GM23338 (cell line): Measurements from ENCODE around the gene ERVK3-1.

Experiments
- CREB1 ChIP-seq: fragments of 250-450 bp; sonication (Bioruptor Pico); IDR thresholded peaks from 2 replicates; pipeline ENCODE4 v1.5.0; 2020; ENCODE audit warnings: low read depth, mild to moderate bottlenecking, moderate library complexity
- ETS1 ChIP-seq: IDR thresholded peaks from 2 replicates; pipeline ENCODE4 v1.6.1; 2016; ENCODE audit warnings: antibody characterized with exemption
- EZH2 ChIP-seq: fragments of 200-600 bp; sonication (generic); IDR thresholded peaks from one replicate; pipeline ENCODE4 v1.8.0; 2017; ENCODE audit warnings: antibody characterized with exemption, mild to moderate bottlenecking, low read depth; ENCODE audit not compliant: unreplicated experiment
- EZH2phosphoT487 ChIP-seq: fragments of 200-600 bp; sonication (generic); IDR thresholded peaks from one replicate; pipeline ENCODE4 v1.8.1; 2018; ENCODE audit warnings: antibody characterized with exemption; ENCODE audit not compliant: unreplicated experiment
- JUNB ChIP-seq: IDR thresholded peaks from one replicate; pipeline ENCODE4 v1.6.1; 2016; ENCODE audit warnings: antibody characterized with exemption; ENCODE audit not compliant: unreplicated experiment
- NANOG ChIP-seq: IDR thresholded peaks from 2 replicates; pipeline ENCODE4 v1.6.1; 2016; ENCODE audit warnings: antibody characterized with exemption, borderline replicate concordance
- POLR2AphosphoS5 ChIP-seq: IDR thresholded peaks from 2 replicates; pipeline ENCODE4 v1.6.1; 2016; ENCODE audit warnings: antibody characterized with exemption, low read depth
- REST ChIP-seq: IDR thresholded peaks from one replicate; pipeline ENCODE4 v1.6.1; 2018; ENCODE audit warnings: antibody characterized with exemption; ENCODE audit not compliant: unreplicated experiment
- STAT1 ChIP-seq: IDR thresholded peaks from one replicate; pipeline ENCODE4 v1.6.1; 2016; ENCODE audit warnings: antibody characterized with exemption; ENCODE audit not compliant: unreplicated experiment
- ZNF114 ChIP-seq: fragments of 250-450 bp; sonication (Bioruptor Pico); IDR thresholded peaks from 2 replicates; pipeline ENCODE4 v1.5.0; 2020; ENCODE audit warnings: mild to moderate bottlenecking, moderate library complexity
- TF ChIP-seq, protein P1 (sequence below), 2 experiments: fragments of 200-600 bp in 1 of 2; sonication (generic) in 1 of 2; conservative IDR thresholded peaks; 2 replicates each; pipeline versions ENCODE4 v1.5.1 to v1.6.1; 2016 to 2017; ENCODE audit warnings: antibody characterized with exemption in 2 of 2, low read depth in 2 of 2, mild to moderate bottlenecking in 2 of 2, moderate library complexity in 1 of 2
- TF ChIP-seq, protein P2 (sequence below): fragments of 250-450 bp; sonication (Bioruptor Pico); IDR thresholded peaks from 2 replicates; pipeline ENCODE4 v1.5.0; 2020; ENCODE audit warnings: mild to moderate bottlenecking, moderate library complexity

- TF ChIP-seq, protein P1, sequence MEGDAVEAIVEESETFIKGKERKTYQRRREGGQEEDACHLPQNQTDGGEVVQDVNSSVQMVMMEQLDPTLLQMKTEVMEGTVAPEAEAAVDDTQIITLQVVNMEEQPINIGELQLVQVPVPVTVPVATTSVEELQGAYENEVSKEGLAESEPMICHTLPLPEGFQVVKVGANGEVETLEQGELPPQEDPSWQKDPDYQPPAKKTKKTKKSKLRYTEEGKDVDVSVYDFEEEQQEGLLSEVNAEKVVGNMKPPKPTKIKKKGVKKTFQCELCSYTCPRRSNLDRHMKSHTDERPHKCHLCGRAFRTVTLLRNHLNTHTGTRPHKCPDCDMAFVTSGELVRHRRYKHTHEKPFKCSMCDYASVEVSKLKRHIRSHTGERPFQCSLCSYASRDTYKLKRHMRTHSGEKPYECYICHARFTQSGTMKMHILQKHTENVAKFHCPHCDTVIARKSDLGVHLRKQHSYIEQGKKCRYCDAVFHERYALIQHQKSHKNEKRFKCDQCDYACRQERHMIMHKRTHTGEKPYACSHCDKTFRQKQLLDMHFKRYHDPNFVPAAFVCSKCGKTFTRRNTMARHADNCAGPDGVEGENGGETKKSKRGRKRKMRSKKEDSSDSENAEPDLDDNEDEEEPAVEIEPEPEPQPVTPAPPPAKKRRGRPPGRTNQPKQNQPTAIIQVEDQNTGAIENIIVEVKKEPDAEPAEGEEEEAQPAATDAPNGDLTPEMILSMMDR (conservative IDR thresholded peaks at IDR 0.05; ENCODE audit: low read depth in 2 of 2), result no peak; a peak in 1 of 4 replicates
- no peak for TF ChIP-seq EZH2phosphoT487
- TF ChIP-seq POLR2AphosphoS5, result peak; percentile 86
- no peak for TF ChIP-seq REST
- no peak for TF ChIP-seq EZH2
- TF ChIP-seq NANOG, result no peak
- TF ChIP-seq CREB1 (CRISPR knock-in tag), result peak; percentile 42; the same call in 1 of the 2 replicates
- no peak for TF ChIP-seq ZNF114 (CRISPR knock-in tag)
- TF ChIP-seq STAT1, result no peak
- TF ChIP-seq, protein P2, sequence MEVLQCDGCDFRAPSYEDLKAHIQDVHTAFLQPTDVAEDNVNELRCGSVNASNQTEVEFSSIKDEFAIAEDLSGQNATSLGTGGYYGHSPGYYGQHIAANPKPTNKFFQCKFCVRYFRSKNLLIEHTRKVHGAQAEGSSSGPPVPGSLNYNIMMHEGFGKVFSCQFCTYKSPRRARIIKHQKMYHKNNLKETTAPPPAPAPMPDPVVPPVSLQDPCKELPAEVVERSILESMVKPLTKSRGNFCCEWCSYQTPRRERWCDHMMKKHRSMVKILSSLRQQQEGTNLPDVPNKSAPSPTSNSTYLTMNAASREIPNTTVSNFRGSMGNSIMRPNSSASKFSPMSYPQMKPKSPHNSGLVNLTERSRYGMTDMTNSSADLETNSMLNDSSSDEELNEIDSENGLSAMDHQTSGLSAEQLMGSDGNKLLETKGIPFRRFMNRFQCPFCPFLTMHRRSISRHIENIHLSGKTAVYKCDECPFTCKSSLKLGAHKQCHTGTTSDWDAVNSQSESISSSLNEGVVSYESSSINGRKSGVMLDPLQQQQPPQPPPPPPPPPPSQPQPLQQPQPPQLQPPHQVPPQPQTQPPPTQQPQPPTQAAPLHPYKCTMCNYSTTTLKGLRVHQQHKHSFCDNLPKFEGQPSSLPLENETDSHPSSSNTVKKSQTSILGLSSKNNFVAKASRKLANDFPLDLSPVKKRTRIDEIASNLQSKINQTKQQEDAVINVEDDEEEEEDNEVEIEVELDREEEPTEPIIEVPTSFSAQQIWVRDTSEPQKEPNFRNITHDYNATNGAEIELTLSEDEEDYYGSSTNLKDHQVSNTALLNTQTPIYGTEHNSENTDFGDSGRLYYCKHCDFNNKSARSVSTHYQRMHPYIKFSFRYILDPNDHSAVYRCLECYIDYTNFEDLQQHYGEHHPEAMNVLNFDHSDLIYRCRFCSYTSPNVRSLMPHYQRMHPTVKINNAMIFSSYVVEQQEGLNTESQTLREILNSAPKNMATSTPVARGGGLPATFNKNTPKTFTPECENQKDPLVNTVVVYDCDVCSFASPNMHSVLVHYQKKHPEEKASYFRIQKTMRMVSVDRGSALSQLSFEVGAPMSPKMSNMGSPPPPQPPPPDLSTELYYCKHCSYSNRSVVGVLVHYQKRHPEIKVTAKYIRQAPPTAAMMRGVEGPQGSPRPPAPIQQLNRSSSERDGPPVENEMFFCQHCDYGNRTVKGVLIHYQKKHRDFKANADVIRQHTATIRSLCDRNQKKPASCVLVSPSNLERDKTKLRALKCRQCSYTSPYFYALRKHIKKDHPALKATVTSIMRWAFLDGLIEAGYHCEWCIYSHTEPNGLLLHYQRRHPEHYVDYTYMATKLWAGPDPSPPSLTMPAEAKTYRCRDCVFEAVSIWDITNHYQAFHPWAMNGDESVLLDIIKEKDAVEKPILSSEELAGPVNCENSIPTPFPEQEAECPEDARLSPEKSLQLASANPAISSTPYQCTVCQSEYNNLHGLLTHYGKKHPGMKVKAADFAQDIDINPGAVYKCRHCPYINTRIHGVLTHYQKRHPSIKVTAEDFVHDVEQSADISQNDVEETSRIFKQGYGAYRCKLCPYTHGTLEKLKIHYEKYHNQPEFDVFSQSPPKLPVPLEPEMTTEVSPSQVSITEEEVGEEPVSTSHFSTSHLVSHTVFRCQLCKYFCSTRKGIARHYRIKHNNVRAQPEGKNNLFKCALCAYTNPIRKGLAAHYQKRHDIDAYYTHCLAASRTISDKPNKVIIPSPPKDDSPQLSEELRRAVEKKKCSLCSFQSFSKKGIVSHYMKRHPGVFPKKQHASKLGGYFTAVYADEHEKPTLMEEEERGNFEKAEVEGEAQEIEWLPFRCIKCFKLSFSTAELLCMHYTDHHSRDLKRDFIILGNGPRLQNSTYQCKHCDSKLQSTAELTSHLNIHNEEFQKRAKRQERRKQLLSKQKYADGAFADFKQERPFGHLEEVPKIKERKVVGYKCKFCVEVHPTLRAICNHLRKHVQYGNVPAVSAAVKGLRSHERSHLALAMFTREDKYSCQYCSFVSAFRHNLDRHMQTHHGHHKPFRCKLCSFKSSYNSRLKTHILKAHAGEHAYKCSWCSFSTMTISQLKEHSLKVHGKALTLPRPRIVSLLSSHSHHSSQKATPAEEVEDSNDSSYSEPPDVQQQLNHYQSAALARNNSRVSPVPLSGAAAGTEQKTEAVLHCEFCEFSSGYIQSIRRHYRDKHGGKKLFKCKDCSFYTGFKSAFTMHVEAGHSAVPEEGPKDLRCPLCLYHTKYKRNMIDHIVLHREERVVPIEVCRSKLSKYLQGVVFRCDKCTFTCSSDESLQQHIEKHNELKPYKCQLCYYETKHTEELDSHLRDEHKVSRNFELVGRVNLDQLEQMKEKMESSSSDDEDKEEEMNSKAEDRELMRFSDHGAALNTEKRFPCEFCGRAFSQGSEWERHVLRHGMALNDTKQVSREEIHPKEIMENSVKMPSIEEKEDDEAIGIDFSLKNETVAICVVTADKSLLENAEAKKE (CRISPR knock-in tag), result no peak
- TF ChIP-seq JUNB, result no peak
- peak; percentile 82 for TF ChIP-seq ETS1
Observed at GRCh38 chr19:58362272-58362994, 57.3 kb downstream of the ERVK3-1 start, which contains the start of gene ZNF497.
